HuH-7.5 (cell line): Measurements from ENCODE around the gene PDE2A.

Source experiments
- DNase-seq: peaks from one replicate; pipeline ENCODE4 v3.0.0; 2011; ENCODE audit warnings: low spot score

Gene PDE2A

DNA sequence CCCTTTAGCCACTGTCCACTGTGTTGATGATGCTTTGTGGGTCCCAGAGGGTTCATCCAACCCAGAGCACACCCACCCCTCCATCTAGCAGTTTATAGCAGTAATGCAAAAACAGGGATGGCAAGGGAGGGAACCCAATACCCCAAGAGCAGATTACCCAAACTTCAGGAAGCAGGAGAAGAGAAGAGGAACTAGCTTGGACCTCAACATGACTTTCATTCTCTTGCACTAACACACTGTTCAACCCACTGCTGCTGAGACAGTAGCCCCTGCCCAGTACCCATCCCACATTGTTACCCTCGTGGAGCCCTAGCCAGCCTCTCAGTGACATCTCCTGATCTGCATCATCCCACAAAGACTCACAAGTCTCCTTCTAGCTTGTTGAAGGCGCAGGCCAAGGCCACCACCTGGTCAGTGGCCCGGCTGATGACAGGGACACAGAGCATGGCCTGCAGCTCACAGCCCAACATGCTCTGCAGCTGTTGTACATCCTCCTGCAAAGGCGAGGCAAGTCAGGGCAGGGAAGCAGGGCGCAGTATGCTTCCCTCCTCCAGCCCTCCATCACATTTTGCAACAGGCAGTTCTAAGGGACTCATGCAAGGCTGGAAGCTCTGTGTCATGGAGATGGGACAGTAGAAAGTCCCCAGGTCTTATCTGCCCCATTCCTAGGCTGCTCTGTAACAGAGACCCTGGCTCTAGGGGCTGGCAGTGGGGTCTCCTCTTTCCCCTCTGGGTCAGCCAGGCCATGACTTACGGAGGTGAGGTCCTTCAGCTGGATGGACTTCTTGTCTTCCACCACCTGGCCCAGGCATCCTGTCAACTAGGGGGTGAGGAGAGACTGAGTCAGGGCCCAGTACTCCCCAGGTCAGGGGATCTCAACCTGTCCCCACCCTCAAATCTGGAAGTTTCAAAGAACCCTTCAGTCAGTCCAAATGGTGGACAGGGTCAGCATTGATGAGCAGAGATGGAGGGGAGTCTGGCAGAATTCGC lies 85.5 kb downstream of the PDE2A start:
- no peak for DNase-seq

DNA sequence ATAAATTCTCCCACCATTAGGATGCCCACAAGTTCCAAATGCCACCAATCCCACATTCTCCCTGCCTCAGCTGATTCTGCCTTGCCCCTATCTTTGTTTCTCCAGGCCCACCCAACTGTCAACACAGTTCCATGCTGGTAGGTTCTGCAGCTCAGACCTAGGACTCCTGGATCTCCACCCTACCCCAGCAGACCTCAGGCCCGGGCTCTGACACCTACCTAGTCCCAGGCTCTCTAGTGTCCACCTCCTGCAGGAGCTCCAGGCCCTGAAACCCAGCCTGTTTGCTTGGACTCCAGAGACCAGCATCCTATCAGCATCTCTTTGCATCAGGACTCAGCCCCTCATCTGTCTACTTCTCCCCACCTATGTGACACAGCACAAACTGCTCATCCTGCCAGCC lies 86.5 kb downstream of the PDE2A start:
- DNase-seq: no peak

DNA sequence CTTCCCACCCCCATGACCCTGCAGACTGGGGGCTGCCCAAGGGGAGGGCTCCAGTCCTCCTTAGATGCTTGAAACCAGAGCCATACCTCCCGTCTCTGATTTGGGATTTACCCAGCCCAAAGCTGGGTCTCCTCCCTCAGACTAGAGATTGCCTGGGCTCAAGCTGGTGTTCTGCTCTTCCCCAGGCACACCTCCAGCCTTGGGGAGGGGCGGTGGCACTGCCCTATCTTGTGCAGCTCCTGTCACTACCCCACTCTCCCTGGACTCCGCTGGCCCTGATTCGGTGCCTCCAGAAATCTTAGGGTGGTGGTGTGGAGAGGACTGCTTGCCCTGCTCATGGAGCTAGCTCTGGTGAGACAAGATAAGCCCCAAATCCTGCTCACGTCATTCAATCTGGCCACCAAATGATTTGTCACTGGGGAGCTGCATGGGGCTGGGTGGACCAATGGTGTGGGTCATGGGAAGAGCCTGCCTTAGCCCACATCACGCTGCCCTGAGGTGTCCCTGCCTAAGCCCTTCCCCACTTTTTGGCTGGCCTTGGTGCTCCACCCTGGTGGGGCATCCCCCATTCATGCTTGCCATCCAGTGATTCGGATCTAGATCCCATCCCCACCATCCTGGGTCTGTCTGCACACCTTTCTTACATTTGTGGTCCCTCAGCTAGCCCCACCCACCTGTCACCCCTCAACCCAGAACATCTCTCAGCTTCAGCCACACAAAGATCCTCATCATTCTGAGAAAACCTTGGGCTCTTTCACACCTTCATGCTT lies 87.7 kb downstream of the PDE2A start:
- no peak for DNase-seq

DNA sequence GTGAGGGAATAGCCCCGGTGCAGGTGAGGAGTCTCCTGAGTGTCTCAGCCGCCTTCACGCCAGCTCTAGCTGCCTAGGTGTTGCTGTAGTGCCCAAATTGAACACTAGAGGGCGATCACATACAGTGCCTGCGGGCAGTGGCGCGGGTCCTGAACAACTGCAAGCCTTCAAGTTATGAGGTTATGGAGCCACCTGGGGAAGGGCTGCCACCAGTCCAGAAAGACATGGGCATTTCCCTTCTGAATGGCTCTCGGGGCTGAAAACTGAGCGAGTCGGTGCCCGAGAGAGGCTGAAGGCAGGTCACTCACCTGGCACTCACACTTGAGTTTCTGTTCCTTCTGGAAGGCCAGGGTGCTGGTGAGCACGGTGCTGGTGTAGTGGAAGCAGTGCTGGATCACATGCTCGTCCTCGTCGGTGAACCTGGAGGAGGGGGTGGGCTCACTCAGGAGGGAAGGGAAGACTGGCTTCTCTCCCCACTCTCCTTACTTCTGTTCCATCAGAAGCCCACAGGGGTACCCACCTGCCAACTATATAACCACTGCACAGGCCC lies 88.4 kb downstream of the PDE2A start:
- DNase-seq: peak; percentile 94

- DNase-seq: no peak
Observed at GRCh38 chr11:72584939-72585597, 89.2 kb downstream of the PDE2A start.

DNA sequence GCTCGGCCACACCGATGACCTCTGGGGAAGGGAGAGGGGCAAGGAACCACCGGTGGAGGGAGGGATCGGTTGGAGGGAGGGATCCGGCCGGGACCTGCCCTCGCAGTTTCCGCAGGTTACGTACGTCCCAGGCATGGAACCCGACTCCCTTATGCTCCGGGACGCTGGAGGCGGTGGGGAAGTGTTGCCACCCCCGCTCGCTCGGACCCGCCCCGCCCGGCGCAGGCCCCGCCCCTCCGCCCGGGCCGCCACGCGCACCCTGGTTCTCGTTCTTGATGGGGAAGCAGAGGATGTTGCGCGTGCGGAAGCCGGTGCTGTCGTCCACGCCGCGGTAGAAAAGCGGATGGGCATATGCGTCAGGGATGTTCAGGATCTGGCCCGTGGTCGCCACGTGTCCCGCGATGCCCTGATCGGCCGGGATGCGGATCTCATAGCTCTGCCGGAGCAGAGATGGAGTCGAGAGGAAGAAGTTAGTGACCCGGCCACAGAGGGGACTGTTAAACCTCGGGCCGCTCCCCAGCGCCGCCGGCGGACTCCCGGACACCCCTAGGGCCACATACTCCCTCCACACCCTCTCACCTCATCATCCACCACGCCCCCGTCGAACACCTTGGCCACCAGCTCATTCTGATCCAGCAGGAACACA lies 89.8 kb downstream of the PDE2A start:
- no peak for DNase-seq

DNA sequence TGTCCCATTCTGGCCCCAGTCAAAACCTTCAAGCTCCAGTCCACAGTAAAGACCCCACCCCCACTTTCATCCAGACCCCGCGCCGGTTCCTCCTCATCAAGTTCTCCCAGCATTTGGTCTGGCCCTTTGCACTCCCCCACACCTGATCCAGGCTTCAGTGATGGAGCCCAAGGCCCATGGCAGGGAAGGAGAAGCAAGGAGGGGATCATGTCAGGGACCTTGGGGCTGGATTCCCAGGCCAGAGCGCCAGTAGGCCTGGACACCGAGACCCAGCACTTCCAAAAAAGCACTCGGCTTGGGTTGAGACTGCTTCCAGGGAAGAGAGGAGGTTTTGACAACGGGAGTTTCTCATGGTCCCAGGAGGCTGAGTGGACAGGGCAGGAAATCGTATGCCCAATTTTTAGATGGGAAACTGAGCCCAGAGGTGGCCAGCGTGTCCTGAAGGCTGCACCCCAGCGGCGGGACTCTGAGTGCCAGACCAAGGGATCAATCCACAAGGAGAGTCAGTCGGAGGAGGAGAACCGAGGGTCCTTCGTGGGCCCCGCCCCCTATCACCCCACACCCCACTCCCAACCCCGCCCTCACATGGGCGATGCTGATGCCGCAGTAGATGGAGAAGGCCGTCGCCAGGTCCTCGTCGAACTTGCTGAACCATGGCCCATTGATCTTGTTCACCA lies 90.5 kb downstream of the PDE2A start:
- DNase-seq: no peak

DNA sequence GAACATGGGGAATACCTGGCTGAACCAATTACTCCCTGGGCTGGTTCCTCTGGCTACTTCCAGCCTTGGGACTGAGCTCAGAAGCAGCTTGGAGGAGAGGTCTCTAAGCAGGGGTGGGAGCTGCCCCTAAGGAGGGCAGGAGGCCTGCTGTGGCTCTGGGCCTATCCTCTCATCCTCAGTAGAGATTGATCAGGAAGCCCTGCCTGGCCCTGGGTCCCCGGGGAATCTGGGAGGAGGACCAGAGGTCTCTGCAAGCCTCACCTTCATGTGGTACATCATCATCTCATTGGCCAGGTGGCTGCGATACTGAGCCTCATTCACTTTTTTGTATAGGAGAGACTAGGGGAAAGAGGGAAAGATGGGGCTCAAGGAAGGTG lies 91.1 kb downstream of the PDE2A start:
- DNase-seq: no peak

DNA sequence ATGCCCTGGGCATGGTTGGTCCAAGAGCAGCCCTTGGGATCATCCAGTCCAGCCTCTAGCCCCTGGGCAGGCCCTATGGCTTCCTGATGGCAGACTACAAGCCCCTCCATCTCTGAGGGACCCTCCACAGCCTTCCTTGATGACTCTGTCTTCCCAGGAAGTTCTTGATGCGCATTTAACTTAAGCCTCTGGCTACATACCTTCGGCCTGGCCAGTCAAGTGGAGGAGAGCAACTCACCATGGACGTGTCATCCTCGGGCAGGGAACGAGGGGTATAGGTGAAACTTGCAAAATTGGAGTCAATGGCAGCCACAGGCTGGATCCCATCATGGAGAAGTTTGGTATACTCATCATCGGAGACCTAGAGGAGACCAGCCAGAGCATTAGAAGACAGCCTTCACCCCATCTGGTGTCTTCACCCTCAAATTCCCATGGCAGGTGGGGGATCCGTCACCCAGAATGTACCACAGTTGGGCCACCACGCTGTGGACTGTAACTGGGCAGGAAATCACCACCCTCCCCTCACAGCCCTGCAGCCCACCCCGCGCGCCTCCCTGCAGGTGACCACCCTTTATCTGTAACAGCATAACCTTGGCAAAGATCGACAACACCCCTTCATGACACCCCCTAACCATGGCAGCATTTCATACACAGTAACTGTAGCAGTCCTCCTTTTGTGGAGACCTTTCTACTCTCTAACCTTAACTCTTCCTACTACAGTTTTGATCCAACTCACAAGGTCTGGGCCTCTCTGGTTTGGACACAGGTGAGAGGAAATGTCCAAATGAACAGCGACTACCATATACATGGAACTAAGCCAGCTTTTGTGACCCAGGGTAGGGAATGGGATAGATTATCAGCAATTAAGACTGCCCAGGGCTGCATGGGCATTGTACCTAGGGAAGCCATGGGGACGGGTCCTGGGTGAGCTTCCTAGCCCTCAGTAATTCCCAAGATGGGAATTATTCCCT lies 91.7 kb downstream of the PDE2A start:
- no peak for DNase-seq

DNA sequence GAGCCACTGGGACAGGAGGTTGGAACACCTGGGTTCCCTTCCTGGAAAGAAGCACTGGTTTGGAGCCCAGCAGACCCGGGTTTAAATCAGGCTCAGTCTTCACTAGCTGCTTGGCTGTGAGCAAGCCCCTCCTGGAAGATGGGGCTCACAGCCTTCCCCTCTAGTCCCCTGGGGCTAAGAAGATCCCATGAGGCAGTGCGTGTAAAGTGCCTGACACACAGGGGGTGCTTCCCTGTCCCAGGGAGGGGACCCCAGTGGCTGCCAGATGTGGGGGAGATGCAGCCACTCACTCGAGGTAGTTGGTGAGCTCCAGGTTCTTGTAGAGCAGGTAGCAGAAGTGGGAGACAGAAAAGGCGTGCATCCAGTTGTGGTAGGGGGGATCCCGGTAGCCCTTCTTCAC lies 93.2 kb downstream of the PDE2A start:
- DNase-seq: no peak

- no peak for DNase-seq
Observed at GRCh38 chr11:72580642-72580950, 93.6 kb downstream of the PDE2A start.

DNA sequence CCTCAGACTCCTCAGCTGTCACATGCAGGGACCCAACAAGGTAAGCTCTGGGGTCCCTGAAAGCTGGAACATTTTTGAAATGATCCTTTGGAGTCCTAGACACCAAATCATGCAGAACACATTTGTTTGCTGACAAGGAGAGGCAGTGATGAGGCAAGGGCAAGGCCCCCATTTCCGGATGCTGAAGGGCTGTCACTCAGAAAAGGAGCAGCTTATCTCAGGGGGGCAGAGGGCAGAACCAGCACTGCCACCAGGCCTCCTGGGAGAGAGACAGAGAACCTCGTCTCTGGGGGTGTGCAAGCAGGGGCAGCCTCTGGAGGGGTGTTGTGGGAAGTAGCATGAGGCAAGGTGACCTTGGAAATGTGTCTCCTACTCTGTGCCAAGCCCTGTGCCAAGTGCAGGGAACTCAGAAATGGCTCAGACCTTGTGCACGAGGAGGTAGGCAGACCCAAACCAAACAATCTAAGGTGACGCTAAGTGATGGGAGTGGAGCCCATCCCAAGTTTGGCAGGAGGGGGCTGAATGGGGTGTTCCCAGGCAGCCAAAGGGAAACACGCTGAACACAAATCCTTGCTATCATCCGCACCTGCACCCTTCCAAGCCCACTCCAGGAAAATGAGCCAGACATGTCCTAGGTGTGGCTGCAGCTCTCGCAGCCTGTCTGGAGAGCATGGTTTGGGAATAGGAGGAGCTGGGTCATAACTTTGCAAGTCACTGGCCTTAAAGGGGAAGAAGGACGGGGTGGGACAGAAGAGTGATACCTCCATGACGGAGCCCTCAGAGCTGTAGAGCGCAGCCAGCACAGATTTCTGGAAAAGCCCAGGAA lies 94.2 kb downstream of the PDE2A start:
- DNase-seq: no peak

DNA sequence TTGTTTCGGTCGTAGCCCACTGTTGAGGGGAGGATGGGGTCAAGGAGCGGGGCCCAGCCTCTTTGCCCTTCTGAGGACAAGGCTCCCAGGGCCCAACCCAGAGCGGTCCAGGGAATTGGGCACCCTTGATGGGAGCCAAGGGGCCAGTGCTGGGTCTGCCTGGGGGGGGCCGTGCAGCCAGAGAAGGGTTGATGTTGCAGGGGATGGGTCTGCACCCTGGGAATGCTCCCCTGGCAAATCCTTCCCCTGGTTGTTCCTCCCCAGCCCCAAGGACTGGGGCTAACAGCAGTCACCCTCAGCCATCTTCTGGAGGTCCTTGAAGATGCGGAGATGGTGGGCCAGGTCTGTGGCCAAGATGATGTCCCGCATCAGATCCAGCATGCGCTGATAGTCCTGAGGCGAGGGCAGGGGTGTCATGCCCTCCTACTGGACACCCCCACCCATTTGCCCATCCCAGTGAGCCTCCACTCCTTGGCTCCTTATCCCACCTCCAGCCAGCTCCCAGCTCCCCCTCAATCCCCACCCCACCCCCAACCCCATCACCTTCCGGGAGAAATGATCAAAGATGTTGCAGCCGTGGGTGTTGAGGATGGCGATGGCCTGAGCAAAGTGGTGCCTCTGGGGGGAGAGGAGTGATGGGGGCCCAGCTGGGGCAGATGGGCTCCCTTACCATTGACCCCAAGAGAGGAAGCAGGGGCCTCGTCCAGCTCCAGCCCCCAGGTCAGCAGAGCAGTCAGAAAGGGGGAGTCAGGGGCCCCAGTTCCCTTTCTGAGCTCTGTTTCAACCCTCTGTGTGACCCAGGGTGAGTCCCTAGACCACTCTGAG lies 95.0 kb downstream of the PDE2A start:
- no peak for DNase-seq

GRCh38 chr11:72578566-72578965 lies 95.7 kb downstream of the PDE2A start:
- no peak for DNase-seq

GRCh38 chr11:72578051-72578450 lies 96.2 kb downstream of the PDE2A start:
- DNase-seq: no peak

DNA sequence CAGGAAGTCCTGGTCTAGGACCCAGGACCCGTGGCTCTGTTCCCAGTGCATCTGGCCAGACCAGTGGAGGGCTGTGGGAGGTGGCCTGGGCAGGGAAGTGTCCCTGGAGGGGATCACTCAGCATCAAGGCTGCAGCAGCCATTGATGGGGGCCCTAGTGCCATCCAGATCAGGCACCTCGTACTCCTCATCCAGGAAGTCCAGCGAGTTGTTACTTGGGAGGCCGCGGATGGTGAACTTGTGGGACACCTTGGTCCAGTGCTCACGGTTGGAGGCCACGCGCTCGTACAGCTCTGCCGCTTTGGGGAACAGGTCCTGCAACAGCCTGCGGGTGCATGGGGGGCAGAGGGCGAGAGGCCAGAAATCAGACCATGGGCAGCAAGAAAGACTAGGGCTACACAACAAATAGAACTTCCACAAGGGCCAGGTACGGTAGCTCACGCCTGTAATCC lies 96.9 kb downstream of the PDE2A start:
- DNase-seq: no peak

- DNase-seq: no peak
Observed at GRCh38 chr11:72576661-72577060, 97.6 kb downstream of the PDE2A start.

DNA sequence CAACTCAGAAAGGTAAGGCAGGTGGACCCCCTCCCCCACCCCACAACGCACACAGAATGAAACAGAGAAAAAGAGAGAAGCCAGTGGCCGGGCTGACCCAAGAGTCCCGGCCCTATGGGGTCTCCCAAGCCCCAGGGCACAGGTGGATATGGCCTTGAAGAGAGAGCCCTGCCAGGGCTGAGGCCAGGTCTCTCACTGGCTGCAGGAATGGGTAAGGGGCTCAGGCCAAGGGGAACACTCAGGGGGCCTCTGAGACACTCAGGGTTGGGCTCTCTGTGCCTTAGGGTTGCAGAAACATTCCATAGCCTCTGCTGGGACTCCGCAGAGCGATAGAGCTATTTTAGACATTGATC lies 98.0 kb downstream of the PDE2A start:
- DNase-seq: no peak
